Measurements from ENCODE around the gene CRHR1.
"Not testable (repeated sequence)": the region's sequence is repeated elsewhere in the genome, so short reads cannot be mapped to it uniquely, and the experiment has no call there.

Gene CRHR1

GRCh38 chr17:45784293-45784740 lies at the start of gene CRHR1:
Gene CRHR1, plus strand, starts transcription at chr17:45784320. Its CDS starts 225 bp downstream, at chr17:45784545.
- no peak for DNase-seq (ENCODE audit: low spot score)

- DNase-seq (ENCODE audit: low spot score) = no peak
These were observed 49.5 kb upstream of the CRHR1 start for GRCh38 chr17:45734598-45734997.

- no peak for DNase-seq (ENCODE audit: low spot score)
These were observed 48.6 kb upstream of the CRHR1 start for GRCh38 chr17:45735488-45735887.

- no peak for DNase-seq (ENCODE audit: low spot score)
These were observed 44.3 kb upstream of the CRHR1 start for GRCh38 chr17:45739786-45740185.

GRCh38 chr17:45740553-45741330 lies 43.4 kb upstream of the CRHR1 start:
- peak; percentile 77 for DNase-seq (ENCODE audit: low spot score)

DNA sequence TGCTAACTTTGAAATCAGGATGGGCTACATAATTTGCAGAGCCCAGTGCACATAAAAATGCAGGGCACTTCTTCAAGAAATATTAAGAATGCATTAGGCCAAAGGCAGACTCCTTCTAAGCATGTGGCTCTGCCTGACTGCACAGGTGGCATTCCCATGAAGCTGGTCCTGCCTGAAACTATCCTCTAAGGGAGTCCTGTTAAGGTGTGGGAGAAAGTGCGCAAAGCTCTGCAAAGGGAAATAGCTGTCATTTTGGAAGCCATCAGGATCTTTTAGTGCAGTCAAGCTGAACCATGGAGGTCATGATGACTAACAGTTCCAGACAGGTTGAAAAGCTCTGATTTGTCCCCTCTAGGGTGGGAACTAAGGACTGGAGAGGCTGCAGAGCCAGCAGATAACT lies 41.9 kb upstream of the CRHR1 start:
- no peak for DNase-seq (ENCODE audit: low spot score)

- DNase-seq (ENCODE audit: low spot score) = no peak
These were observed 40.3 kb upstream of the CRHR1 start for GRCh38 chr17:45743626-45744326.

- DNase-seq (ENCODE audit: low spot score) = not testable (repeated sequence)
These were observed 39.3 kb upstream of the CRHR1 start for GRCh38 chr17:45744826-45745225.

DNA sequence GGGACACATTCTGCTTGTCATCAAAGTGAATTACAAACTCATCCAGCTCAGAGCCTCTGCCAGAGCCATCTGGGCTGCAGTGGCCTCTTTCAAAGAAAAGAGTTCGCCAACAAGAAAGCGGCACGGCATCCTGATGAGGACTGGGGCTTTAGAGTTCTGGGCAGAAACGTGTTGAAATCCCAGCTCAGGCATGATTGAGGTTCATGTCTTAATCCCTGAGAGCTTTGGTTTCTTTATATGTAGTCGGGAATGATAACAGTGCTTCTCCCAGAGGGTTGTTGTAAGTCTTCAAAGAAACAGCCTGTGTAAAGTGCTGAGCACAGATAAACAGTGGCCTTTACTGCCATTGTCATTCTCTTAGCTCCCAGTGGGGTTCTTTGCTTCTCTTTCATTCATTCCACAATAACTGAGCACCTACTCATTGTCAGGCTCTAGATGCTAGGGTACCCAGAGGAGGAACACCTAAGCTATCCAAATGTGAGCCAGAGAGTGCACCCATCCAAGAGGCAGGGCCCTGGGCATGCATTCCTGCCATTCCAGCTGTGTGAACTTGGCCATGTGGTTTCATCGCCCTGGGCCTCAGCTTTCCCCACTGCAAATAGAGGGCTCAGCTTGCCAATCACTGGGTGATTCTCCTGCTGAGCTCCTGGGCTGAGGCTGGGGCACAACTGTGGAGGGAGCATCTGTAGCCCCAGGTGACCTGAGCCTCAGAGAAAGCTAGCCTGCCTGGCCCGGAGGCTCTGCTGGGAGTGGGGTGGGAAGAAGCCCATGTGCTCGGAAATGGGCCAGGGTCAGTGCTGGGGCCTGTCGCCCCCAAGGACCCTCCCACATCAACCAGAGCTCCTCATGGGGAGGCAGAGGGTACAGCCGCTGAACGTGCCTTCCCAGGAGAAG lies 38.3 kb upstream of the CRHR1 start:
- DNase-seq (ENCODE audit: low spot score) = no peak

DNA sequence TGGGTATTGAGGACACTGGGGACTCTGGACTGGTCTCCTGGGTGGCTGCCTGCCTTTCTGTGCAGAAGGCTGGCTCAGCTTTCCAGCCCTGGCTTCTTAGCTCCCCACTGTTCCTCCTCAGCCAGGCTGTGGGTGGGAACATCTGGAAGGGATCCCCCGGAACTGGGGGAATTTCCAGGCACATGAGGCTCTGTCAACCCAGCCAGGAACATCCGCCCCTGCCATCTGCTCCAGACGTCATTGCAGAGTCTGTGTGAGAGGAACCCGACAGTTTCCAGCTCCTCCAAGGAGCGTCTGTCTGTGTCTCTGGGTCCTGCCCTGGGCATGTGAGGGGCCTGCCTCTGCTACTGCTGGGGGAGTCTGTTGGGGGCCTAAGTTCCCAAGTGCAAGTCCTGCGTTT lies 36.2 kb upstream of the CRHR1 start:
- DNase-seq (ENCODE audit: low spot score) = no peak

GRCh38 chr17:45748731-45749310 lies 35.3 kb upstream of the CRHR1 start:
- no peak for DNase-seq (ENCODE audit: low spot score)

DNA sequence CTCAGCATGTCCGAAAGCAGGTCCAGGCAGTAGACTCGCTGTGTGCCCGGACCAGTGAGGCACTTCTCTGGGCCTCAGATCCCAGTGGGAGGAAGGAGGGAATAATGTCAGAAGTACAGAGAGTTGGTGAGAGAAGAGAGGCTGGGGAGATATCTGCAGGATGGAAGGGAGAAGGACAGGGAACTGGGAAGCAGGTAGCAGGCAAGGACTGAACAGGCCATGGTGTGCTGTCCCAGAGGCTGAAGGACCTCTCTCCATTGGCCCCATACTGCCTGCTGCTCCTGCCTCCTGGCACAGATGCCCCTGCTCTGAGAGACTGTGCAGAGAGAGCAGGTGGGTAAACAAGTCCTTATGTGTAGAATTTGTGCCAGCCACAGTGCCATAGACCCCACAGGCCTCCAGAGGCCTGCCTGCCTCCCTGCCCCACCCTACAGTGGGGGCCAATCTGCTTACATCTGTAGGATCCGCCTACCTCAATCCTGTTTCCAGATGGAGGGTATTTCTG lies 34.2 kb upstream of the CRHR1 start:
- no peak for DNase-seq (ENCODE audit: low spot score)

GRCh38 chr17:45750779-45751440 lies 33.2 kb upstream of the CRHR1 start:
- DNase-seq (ENCODE audit: low spot score) = no peak

DNA sequence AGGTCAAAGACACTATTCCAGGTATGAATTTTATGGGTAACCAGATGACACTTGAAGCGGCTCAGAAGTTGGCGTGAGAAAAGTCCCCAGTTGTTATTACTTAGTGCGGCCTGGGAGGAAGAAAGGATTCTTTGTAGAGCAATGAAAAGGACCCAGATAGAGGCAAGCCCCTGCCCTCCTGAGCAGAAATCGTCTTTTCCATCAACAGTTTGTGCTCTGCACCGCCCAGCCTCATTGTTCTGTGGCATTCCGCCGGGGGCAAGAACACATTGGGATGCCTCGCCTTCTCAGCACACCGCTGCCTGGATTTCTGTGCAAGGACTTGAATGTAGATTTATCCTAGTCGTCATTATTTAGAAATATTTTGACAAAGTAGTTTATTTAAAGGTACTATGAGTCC lies 32.7 kb upstream of the CRHR1 start:
- no peak for DNase-seq (ENCODE audit: low spot score)

- DNase-seq (ENCODE audit: low spot score) = no peak
These were observed 31.9 kb upstream of the CRHR1 start for GRCh38 chr17:45752246-45752645.

GRCh38 chr17:45753645-45754225 lies 30.4 kb upstream of the CRHR1 start:
- DNase-seq (ENCODE audit: low spot score) = no peak

GRCh38 chr17:45755050-45755449 lies 29.1 kb upstream of the CRHR1 start:
- DNase-seq (ENCODE audit: low spot score) = no peak

DNA sequence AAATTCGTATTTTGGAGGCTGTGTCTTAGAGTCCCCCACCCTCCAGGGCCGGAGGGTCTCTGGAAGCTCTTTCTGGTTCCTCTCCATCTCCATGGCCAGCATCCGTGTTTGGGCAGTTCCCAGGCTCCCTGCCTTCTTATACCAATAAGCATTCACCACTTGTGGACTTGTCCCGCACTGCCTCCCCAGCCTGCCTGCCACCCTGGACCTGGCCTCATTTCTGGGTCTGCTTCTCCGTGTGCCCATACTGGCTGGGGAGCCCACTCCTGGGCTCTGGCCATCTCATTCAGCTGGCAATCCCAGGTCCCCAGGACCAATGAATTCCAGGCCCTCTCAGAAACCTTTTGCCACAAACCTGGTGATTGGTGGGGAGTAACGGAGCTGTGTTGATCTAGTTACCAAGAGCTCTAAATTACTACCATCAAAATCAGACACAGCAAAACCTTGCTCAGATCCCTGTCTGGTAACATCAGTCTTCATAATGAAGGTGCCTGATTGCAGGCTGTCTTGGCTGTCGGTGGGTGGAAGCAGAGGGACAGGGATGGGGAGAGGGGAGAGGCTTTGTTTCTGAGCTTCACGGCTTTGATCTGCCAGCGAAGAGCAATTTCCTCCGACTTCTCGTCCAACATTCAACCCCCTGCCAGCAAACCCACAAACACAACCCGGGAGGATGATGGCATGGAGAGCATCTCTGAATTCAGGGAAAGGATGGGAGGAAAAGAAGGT lies 27.7 kb upstream of the CRHR1 start:
- no peak for DNase-seq (ENCODE audit: low spot score)

GRCh38 chr17:45757431-45758218 lies 26.5 kb upstream of the CRHR1 start:
- no peak for DNase-seq (ENCODE audit: low spot score)
